Tibial nerve (tissue), 3 donors: ENCODE data around the gene OXCT1.

ENCODE experiments used
- CTCF ChIP-seq, 5 experiments: fragments of 200-600 bp in 3 of 5; fragments of 450-650 bp in 2 of 5; sonication (generic) in 3 of 5; IDR thresholded peaks; one replicate each; pipeline ENCODE4 v1.5.1; 2016 to 2019; ENCODE audit warnings: antibody characterized with exemption in 5 of 5, mild to moderate bottlenecking in 3 of 5, moderate library complexity in 2 of 5
- POLR2A ChIP-seq, 2 donors: fragments of 450-650 bp; IDR thresholded peaks; one replicate each; pipeline ENCODE4 v1.6.1; 2017; ENCODE audit warnings: antibody characterized with exemption in 2 of 2, mild to moderate bottlenecking in 2 of 2, moderate library complexity in 2 of 2

- TF ChIP-seq CTCF (IDR thresholded peaks at IDR 0.05): no peak
- TF ChIP-seq POLR2A (IDR thresholded peaks at IDR 0.05): no peak
Observed at GRCh38 chr5:41892031-41892430, 21.8 kb upstream of the OXCT1 start.
